Prostate gland (tissue), 2 donors: ENCODE measurements around the gene AACS.

Experiments
- POLR2A ChIP-seq: fragments of 450-650 bp; IDR thresholded peaks from one replicate; pipeline ENCODE4 v1.6.1; 2016; ENCODE audit warnings: antibody characterized with exemption, mild to moderate bottlenecking
- POLR2AphosphoS5 ChIP-seq: sonication (generic); formaldehyde crosslinking; IDR thresholded peaks from one replicate; pipeline ENCODE4 v1.6.1; 2017; ENCODE audit warnings: antibody characterized with exemption
- TF ChIP-seq, protein P1 (sequence below), 4 experiments: fragments of 200-600 bp in 2 of 4; fragments of 450-650 bp in 2 of 4; sonication (generic) in 2 of 4; IDR thresholded peaks; 1 replicate in 3 of 4; 2 replicates in 1 of 4; pipeline ENCODE4 v1.5.1; 2016 to 2019; ENCODE audit warnings: antibody characterized with exemption in 4 of 4, mild to moderate bottlenecking in 2 of 4, moderate library complexity in 2 of 4

DNA sequence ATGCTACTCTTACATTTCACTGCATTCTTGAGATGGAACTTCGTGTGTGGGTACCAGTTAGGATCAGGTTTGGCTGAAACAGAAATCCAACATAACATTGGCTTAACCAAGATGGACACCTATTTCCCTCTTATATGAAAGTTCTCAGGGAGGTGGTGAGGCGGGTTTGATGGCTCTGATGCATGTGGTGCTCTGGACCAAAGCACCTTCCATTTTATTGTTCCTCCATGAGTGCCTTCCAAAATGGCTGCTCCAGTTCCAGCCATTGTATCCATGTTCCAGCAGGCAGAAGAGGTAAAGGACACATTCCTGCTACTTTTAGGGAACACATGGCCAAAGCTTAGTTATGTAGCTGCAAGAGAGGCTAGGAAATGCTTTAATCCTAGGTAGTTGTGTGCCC is 42.2 kb upstream of the AACS start:
- TF ChIP-seq, protein P1, sequence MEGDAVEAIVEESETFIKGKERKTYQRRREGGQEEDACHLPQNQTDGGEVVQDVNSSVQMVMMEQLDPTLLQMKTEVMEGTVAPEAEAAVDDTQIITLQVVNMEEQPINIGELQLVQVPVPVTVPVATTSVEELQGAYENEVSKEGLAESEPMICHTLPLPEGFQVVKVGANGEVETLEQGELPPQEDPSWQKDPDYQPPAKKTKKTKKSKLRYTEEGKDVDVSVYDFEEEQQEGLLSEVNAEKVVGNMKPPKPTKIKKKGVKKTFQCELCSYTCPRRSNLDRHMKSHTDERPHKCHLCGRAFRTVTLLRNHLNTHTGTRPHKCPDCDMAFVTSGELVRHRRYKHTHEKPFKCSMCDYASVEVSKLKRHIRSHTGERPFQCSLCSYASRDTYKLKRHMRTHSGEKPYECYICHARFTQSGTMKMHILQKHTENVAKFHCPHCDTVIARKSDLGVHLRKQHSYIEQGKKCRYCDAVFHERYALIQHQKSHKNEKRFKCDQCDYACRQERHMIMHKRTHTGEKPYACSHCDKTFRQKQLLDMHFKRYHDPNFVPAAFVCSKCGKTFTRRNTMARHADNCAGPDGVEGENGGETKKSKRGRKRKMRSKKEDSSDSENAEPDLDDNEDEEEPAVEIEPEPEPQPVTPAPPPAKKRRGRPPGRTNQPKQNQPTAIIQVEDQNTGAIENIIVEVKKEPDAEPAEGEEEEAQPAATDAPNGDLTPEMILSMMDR (IDR thresholded peaks at IDR 0.05), result no peak
- TF ChIP-seq POLR2A (no peak), POLR2AphosphoS5 (no peak)
